Daoy (cell line): ENCODE measurements around the gene FGF2. TPM values are rescaled to one million over a fixed set of nuclear protein-coding genes. Genes with fewer than 3 reads are reported as not detected.
A peak's percentile ranks its signal among the peaks of the same experiment; 100 is the strongest.
"Not testable (repeated sequence)": the region's sequence is repeated elsewhere in the genome, so short reads cannot be mapped to it uniquely, and the experiment has no call there.

Experiments
- DNase-seq: peaks from one replicate; pipeline ENCODE4 v3.0.0-alpha.2; 2015; ENCODE audit warnings: low read depth
- total RNA-seq: library from RNA; depleted of rRNA; stranded (reverse); fragments of >200 nt; shearing (Covaris generic); gene quantifications from 2 replicates; pipeline ENCODE4 v1.2.3, GENCODE V29; 2014; rRNA removed

The FGF2 gene
- 4.2 and 5.5 TPM in 2 replicates for total RNA-seq

DNA sequence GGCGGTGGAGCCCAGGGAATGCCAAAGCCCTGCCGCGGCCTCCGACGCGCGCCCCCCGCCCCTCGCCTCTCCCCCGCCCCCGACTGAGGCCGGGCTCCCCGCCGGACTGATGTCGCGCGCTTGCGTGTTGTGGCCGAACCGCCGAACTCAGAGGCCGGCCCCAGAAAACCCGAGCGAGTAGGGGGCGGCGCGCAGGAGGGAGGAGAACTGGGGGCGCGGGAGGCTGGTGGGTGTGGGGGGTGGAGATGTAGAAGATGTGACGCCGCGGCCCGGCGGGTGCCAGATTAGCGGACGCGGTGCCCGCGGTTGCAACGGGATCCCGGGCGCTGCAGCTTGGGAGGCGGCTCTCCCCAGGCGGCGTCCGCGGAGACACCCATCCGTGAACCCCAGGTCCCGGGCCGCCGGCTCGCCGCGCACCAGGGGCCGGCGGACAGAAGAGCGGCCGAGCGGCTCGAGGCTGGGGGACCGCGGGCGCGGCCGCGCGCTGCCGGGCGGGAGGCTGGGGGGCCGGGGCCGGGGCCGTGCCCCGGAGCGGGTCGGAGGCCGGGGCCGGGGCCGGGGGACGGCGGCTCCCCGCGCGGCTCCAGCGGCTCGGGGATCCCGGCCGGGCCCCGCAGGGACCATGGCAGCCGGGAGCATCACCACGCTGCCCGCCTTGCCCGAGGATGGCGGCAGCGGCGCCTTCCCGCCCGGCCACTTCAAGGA, at the start of gene FGF2:
Gene FGF2 (plus strand): TSS at position 279 of the 705 bp plus-strand sequence. CDS start 344 bp downstream, at position 623.
- peak; percentile 28 for DNase-seq

DNA sequence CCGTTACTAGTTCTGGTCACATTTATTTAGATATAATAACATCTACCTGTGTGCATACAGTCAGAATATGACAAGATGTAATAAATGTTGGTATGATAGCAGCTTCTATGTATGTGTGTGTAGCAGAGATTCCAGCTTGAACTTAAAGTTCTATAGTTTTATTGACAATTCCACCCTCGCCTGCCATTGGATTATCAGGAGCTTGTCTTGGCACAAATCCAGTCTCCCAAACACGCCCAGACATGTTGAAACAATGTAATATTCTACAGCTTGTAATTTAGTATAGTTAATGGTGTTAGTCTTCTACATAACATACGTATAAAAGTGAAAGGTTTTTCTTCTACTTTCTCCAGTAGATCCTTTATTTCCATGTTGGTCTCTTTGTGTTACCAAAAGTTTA, 49.7 kb upstream of the FGF2 start:
- DNase-seq: no peak

DNA sequence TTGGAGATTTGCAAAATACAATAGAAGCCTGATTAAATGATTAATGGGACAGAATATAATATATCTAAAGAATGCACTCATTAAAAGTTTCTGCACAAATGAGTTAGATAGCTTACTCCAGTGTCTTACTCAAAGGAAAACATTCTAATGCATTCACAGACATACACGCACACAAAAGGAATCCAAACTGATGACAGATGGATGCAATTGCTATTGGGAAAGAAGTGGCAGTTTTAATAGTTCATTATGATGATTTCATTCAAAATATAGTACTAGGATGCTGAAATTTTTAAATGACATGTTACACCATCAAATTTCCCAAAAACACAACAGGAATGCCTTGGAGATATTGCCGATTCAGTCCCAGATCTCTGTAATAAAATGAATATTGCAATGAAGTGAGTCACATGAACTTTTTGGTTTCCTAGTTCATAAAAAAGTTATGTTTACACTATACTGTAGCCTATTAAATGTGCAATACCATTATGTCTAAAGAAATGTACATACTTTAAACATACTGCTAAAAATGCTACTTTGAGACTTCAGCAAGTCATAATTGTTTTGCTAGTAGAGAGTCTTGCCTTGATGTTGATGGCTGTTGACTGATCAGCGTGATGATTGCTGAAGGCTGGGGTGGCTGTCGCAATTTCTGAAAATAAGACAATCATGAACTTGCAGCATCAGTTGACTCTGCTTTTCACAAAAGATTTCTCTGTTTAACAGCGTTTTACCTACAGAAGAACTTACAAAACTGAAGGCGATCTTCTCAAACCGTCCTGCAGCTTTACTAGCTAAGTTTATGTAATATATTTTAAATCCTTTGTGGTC, 48.6 kb upstream of the FGF2 start:
- no peak for DNase-seq

DNA sequence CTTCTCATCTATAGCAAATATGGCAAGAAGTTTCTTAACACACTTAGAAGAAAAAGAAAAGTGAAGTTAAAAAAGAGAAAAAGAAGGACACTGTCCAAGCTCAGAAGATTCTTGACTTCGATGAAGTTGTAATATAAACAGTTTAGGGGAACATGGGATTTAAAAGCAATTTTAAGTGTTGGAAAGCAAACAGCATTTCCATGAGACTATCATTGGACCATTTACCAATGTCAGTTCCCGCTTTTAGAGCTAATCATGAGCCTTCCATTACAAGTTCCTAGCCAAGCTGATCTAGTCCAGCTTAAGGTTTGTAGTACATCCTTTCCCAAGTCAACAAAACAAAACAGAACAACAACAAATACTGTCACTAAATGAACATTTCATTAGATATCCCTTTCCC, 45.1 kb upstream of the FGF2 start:
- DNase-seq: no peak

DNA sequence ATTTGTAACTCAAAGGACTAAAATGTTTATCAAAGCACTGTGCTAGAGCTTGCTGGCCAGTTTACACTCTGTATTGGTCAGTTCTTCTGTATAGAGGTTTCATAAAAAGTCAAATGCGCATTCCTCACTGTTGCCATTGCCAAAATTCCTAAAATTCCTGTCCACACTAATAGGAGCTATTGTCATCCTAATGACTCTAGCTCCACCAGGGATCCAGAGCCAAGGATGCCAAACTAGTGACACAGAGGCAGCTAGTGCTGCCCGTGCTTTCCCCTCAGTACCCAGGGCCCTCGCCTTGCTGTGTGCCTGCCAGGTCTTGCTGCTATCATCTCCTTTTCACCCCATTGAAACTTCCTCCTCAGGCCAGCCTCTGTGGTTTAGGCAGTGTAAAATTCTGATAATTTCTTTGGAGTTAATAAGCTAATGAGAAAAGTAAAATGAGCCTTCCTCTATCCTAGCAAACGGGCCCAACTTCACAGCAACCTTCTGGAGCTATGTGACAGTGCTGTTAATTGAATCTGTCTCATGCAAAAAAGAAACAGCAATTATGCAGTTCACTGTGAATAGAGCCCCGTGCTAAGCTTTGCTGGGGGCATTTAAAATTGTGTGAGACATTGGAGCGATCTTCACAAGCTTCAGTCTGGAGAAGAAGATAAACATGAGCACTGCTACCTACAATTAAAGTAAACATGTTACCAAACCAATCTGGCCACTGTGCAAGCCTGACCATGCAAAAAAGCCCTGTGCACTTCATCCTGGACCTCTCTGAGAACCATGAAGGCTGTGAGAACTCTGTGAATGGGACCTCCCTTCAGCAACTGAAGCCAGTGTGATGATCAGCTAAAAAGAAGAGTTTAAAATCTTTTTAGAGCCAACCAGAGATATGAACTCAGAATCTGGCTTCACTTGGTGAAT, 43.1 kb upstream of the FGF2 start:
- DNase-seq: peak; percentile 80

DNA sequence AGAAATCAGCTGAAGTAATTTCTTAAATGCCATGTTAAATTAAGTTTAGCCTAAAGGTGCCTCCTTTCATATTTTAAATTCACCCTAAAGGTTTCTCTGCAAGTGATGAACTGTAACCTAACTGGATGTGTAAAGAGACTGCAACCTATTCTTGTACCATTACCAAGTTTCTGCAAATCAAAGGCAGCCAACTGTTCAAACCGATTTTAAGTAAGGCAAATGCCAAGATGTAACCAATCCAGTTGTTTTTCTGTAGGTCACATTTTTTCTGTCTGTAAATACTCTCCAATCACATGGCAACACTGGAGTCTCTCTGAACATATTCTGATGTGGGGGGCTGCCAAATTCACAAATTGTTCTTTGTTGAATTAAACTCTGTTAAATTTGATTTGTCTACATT, 42.4 kb upstream of the FGF2 start:
- DNase-seq: no peak

DNA sequence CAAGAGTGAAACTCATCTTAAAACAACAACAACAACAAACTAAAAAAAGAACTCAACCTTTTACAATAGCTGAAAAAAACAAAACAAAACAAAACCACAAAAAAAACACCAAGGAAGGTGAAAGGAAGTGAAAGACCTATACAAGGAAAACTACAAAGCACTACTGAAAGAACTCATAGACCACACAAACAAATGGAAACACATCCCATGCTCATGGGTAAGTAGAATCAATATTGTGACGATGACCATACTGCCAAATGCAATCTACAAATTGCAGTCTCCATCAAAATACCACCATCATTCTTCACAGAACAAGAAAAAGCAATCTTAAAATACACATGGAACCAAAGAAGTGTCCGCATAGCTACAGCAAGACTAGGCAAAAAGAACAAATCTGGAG, 41.5 kb upstream of the FGF2 start:
- DNase-seq: no peak

DNA sequence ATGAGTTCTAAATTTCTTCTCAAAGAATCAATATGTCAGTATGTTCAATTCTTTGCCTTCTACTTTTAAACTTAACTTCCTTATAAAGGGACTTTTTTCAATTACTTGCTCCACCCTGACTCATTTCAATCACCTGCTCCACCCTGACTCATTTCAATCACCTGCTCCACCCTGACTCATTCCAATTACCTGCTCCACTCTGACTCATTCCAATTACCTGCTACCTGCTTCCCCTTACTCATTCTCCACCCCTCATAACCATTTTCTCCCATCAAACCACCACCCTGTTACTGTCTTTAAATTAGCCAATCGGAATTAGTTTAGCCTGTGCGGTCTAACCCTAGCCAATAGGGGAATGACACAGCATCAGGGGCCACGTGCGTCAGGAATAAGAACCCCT, 40.3 kb upstream of the FGF2 start:
- DNase-seq: not testable (repeated sequence)

DNA sequence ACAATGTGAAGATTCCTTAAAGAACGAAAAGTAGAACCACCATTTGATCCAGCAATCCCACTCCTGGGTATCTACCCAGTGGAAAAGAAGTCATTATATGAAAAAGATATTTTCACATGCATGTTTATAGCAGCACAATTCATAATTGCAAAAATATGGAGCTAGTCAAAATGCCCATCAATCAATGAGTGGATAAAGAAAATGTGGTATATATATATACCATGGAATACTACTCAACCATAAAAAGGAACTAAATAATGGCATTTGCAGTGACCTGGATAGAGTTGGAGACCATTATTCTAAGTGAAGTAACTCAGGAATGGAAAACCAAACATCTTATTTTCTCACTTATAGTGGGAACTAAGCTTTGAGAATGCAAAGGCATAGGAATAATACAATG, 39.7 kb upstream of the FGF2 start:
- not testable (repeated sequence) for DNase-seq

DNA sequence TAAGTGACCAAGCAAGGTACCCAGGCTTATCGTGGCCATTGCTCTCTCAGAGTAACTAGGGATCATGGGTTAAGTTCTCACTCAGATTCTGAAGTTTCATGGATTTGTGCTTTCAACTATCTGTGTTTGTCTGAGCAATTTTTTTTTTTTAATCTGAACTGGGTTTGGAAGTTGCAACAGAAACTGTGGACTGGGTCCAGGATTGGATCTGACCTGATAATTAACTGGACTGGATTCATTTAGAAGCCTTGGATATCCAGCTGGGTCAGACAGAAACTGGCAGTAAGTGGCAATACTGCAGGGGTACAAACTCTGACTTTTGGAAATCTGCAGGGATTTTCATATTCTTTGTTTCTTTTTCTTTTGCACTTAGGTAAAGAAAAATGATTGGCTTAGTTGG, 38.7 kb upstream of the FGF2 start:
- DNase-seq: no peak

DNA sequence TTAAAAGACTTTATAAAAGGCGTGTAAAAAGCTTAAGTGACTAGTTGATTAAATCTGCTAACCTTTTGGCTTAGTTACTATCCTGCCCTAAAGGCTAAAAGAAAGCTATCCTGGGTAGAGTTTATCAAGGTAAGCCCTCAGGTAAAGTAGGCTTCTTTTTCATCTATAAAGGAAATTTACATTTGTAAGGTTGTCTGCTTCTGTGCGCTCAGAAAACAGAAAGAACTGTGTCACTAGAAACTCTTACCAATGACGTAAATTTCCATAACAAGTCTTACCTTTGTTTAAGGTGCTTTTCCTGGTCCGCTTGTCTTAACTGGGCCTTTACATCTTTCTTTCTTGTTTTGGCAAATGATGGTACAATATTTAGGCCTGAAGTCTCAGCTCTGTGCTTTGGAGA, 37.7 kb upstream of the FGF2 start:
- DNase-seq: no peak

DNA sequence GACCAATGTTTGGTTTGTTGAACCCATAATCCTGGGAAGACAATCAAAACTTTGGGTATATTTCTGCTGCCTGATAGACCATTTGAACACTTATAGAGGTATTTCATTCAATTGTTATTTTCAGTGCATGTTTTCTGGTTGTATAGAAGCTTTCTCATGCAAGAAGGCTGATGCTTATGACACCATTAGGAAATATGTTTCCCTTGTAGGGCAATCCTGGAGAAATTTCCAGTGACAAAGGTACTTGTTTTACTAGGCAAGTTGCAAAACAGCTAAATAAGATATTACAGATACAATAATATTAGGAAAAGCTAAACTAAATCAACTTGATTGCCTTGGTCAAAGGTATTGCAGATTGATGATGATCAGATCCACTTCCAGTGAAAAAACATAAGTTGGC, 32.8 kb upstream of the FGF2 start:
- no peak for DNase-seq

DNA sequence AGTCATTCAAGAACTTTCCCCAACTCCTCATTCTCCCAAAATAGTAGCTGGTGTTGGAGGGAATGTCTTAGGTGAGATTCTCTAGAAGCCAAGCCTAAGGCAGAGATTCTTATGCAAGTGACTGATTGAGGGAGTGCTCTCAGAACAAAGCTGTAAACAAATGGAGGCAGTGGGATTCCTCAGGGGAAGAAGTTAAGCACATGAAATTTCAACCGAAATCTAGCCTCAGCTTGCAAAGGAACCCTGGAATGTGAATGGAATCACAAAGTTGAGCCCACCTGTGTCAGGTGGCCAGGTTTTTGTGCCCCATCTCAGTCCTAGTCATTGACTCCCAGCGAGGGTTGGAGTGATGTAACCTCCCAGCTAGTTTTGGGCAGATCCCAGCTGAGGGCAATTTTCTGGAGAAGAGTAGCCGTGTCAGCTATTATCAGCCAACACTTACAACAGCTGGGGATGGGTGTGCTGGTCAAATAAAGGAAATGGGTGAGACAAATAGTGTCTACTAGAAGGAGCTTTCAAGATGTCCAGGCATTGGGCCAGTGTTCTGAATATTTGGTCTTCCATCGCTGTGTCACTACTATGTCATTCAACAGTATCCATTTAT, 29.7 kb upstream of the FGF2 start:
- DNase-seq: no peak

DNA sequence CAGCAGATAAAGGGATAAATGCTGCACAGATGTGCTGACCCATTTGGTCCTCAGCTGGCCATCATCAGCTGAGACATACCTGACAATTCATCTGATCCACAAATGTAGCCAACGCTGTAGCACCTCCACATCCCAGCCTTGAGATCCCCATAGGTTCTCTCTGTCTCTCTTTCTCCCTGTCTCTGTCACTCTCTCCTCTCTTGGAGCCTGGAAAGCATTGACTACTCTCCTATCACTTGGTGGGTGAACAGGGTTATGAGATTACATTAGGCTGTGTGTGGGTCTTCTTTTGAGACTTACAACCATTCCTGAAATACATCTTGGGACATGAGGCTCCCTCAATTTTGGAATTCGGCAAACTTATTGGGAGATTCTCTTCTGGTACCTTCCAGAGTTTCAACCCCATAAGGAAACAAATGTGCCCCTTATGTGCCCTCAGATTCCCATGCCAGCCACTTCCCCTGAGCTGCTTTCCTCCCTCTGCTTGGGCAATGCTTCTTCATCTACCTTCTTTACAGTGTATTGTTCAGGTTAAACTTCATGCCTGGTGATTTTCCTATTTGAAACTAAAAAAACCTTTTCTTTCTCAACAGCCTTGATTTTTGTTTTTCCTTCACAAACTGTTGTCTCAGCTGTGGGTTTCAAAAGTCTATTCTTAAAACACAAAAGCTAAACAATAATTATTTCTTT, 29.1 kb upstream of the FGF2 start:
- DNase-seq: no peak

DNA sequence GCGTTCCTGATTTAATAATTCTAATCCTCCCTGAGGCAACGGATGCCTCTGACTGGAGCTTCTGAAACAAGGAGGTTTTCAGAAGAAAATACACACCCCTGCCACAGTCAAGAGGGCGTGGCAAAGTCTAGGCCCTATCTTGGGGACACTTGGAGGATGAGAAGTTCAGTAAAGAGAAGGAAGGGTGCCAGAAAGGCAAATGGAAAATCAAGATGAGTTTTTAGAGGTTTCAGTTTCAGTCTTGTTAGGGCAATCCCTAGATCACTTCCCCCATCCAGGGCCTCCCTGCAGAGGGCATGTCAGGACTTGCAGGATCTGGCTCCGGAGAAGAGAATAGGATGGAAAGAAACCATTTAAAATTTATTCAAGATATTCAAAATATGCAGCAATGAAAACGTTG, 28.5 kb upstream of the FGF2 start:
- DNase-seq: peak; percentile 26

DNA sequence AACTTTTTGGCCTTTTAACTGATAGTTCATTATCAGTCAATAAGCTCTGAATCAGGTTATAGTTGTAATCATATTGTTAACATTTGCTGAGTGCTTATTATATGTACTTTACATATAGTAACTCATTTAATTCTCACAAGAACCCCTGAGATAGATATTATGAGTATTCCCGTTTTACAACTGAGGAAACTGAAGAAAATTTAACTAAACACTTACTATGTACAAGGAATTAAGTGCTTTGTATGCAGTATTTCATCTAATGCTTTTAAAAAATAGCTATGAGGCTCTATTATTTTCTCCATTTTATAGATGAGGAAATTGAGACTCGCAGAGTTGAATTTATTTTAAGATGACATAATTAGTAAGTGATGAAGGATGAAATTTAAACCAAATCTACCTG, 27.7 kb upstream of the FGF2 start:
- DNase-seq: no peak

DNA sequence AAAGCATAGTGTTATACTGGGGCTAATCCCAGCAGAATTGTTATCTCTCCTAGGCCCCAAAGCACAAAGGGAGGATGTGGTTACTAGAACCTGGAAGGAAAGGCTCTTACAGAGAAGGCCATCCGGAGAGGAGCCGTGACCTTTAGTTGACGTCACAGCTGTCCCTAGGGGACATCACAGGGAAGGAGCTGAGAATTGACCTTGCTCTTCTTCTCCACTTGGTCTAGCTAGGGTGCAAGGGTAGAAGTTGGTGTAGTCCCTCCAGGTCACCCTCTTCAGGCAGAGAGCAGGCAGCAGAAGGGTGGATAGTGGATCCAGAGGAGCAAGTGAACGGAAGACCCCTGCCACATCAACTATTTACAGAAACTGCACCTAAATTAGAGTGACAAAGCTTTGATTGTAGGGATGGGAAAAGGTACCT, 22.8 kb upstream of the FGF2 start:
- no peak for DNase-seq

DNA sequence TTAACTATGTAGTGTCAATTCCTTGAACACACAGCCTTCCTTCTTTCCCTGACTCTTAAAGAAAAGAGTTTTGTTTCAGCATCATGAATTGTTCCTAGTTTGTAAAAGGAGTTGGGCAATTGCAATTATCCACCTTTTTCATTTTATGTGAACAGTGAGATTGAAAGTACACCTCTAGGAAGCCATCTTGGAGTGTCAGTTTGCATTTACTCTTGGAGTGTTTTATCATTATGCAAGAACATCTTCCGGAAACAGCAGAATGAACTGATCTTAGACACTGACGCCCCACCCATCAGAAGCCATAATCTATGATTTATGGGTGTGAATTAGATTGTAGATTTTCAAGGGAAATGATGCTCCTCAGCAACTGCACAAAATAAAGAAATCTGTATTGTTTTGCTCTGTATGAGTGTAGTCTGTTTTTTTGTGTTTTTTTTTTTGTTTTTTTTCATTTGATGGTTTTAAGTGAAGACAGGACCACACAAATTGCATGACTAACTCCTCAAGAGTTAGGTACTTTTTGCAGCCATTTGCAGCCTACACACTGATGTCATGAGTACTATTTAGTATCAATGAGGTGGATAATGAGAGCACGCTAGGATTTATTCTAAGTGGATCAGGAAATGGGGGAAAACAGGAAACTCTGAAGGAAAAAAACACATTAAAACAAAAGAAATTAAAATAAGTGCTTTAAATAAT, 19.5 kb upstream of the FGF2 start:
- no peak for DNase-seq

DNA sequence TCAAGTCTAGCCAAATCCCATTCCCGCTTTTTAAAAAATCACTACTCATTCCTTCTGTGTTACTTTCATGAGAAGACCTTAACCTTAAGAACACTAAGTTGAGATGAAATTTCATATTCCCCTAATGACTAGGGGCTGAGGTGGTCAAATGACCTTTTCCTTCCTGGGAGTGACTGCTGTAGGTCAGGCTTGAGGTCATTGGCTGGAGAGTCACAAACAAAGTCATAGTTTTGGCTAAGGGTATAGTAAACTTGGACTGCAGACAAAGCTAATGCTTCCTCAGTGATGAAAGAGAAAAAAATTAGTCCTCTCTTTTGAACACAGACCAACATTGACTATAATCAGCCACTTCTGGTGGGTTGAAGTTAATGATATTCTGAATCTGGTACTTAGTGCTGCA, 16.0 kb upstream of the FGF2 start:
- DNase-seq: no peak

DNA sequence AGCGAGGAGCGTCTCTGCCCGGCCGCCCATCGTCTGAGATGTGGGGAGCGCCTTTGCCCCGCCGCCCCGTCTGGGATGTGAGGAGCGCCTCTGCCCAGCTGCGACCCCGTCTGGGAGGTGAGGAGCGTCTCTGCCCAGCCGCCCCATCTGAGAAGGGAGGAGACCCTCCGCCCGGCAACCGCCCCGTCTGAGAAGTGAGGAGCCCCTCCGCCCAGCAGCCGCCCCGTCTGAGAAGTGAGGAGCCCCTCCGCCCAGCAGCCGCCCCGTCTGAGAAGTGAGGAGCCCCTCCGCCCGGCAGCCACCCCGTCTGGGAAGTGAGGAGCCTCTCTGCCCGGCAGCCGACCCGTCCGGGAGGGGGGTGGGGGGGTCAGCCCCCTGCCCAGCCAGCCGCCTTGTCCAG, 14.8 kb upstream of the FGF2 start:
- not testable (repeated sequence) for DNase-seq

DNA sequence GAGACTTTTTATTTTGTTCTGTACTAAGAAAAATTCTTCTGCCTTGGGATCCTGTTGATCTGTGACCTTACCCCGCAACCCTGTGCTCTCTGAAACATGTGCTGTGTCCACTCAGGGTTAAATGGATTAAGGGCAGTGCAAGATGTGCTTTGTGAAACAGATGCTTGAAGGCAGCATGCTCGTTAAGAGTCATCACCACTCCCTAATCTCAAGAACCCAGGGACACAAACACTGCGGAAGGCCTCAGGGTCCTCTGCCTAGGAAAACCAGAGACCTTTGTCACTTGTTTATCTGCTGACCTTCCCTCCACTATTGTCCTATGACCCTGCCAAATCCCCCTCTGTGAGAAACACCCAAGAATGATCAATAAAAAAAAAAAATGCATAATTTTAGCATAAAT, 13.8 kb upstream of the FGF2 start:
- DNase-seq: not testable (repeated sequence)
